SIG-M5 (cell line): ENCODE data around the gene ARHGEF6.
"Not testable (repeated sequence)": the region's sequence is repeated elsewhere in the genome, so short reads cannot be mapped to it uniquely, and the experiment has no call there.

ENCODE experiments used
- DNase-seq: peaks from one replicate; lab custom pipeline; 2025; lab: John Stamatoyannopoulos, UW

Gene ARHGEF6

DNA sequence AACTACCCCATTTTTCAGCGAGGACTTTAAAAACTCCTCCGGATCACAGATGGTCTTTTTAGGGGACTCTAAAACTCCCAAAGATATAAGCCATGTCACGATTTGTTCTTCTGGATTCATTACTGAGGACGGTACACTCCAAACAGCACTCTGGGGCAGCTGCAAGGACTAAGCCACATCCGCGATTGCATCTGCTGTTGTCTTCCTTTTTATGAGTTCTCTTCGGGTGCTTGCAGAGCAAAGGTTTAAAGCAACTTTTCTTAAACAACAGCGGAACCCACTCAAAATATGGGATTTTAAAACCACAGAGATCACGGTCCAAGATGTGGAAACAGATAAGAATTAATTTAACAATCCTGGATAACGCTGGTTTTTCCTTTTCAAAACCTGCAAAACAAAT, at the start of gene ARHGEF6:
Gene ARHGEF6, minus strand, starts transcription at position 170 of the 400 bp plus-strand sequence. Its CDS starts 50 bp downstream, at position 120.
- DNase-seq: peak; percentile 3

- DNase-seq: no peak
Measured at GRCh38 chrX:136829413-136829812, 48.7 kb upstream of the ARHGEF6 start.

DNA sequence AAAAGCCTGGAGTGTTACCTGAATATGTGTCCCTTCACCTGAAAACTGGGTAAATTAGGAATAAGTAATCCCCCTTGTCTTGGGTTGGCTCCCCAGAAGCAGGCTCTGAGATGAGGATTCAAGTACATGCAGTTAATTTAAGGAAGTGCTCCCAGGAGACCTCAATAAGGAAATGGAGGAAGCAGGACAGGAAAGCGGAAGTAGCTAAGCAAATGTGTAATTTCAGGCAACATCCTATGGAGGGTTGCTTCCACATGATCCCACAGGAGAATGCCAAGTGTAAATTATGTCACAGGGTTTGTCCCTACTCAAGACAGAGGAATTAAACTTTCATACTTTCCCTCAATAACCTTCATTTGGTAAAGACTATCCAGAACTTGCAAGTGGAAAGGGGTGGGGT, 48.1 kb upstream of the ARHGEF6 start:
- DNase-seq: no peak

GRCh38 chrX:136827026-136827425, 46.3 kb upstream of the ARHGEF6 start:
- DNase-seq: no peak

DNA sequence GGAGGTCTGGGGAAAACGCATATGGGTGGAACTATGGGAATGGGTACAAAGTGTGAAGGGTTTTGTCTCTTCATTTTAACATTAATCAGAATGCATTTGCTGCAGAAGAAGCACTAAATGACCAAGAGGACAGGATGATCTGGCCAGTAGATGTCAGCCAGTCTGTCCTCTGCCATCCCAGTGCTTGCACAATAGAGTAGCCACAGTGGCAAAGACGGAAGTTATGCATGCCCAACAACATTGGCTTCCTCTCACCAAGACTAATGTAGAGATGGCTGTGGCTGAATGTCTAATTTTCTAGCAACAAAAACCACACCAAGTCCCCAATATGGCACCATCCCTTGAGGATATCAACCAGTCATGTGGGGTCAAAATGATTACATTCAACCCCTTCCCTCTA, 45.0 kb upstream of the ARHGEF6 start:
- DNase-seq: no peak

DNA sequence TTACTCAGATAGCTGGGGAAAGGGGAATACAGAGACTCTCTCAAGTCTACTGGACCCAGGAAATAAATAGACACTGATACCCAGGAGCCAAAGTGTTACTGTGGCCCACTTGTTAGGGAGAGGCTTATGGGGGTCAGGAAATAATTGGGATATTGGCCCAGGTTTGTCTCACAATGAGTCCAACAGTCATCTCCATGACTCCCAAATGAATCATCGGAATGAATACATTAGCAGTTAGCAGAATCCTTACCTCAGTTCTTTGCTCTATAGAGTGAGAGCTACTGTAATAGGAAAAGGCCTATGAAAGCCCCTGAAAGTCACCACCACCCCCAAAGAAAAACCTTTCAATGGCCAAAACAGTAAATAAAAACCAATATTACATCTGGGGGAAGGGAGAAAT, 42.4 kb upstream of the ARHGEF6 start:
- no peak for DNase-seq

- DNase-seq: no peak
Measured at GRCh38 chrX:136822337-136823095, 41.8 kb upstream of the ARHGEF6 start.

DNA sequence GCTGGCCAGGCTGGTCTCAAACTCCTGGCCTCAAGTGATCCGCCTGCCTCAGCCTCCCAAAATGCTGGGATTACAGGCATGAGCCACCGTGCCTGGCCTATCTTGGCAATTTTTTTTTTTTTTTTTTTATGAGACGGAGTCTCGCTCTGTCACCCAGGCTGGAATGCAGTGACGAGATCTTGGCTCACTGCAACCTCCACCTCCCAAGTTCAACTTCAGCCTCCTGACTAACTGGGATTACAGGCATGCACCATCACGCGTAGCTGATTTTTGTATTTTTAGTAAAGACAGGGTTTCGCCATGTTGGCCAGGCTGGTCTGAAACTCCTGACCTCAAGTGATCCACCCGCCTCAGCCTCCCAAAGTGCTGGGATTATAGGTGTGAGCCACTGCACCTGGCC, 39.0 kb upstream of the ARHGEF6 start:
- not testable (repeated sequence) for DNase-seq

DNA sequence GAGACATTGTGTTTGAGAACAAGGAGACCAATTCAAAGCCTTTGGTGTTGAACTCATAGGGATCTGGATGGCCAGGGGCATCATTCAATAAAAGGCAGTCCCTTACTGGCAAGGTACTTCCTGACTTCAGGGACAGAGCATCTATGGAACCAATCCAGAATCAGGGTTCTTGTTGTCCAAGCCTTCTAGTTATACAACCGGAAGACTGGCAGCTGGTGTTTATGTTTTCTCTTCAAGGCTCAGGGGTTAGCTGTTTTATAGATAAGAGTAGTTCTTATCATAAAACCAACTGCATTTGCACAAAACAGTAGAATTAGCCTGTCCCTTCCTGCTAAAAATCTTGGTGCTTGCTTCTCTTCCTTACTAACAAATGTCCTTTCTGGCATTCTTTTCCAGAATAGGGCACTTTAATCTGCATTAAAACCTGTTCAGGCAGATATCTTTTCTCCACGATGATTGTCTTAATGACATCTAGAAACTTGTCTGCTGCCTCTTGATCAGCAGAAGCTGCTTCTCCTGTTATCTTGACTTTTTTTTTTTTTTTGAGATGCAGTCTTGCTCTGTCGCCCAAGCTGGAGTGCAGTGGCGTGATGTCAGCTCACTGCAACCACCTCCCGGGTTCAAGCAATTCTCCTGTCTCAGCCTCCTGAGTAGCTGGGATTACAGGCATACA, 38.4 kb upstream of the ARHGEF6 start:
- no peak for DNase-seq

DNA sequence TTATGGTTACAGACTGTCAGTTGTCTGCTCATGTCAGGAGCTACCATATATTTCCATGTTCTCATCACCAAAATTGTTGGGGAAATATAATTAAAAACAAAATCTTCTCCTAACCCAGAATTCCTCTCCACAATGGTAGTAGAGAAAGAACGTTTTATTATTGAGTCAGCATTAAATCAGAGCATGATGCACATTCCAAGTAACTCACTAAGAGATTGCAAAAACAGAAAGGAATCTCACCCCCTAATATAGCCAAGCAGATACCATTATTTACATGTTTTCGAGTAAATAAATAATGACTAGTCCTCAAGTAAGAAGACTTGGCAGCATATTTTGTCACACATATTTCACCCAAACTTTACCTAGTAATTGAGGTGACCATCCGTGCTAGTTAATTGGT, 36.2 kb upstream of the ARHGEF6 start:
- no peak for DNase-seq

GRCh38 chrX:136814847-136815750, 34.4 kb upstream of the ARHGEF6 start:
- DNase-seq: no peak

DNA sequence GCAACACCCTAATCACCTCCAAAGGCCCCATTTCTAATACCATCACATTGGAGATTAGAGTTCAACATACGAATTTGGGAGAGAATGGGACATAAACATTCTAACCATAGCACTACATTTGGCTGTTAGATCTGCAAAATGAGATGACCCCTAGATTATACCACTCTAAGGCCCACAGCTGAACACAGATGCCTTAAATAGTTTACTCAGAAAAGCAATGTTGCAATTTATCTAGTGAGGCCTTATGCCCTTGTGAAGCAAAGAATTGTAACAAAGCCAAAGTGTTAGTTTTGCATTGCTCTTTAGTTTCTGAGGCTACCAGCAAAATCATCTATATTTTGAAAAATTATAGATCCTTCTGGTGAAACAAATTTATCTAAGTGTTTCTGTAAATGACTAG, 31.6 kb upstream of the ARHGEF6 start:
- no peak for DNase-seq

DNA sequence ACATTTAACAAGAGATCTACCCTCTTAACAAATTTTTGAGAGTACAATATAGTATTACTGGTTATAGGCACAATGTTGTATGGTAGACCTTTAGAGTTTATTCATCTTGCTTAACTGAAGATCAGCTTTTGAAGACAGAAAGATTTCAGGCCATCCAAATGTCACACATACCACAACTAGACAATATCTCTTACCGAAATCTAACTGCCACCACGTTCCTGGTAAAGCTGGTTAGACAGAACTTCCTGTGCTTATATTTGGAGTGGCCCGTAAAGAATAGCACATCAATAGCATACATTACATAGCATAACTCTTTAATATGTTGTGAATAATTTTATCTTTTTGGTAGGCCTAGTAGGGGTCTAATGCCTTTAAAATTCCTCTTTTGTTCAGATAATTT, 29.8 kb upstream of the ARHGEF6 start:
- DNase-seq: no peak

DNA sequence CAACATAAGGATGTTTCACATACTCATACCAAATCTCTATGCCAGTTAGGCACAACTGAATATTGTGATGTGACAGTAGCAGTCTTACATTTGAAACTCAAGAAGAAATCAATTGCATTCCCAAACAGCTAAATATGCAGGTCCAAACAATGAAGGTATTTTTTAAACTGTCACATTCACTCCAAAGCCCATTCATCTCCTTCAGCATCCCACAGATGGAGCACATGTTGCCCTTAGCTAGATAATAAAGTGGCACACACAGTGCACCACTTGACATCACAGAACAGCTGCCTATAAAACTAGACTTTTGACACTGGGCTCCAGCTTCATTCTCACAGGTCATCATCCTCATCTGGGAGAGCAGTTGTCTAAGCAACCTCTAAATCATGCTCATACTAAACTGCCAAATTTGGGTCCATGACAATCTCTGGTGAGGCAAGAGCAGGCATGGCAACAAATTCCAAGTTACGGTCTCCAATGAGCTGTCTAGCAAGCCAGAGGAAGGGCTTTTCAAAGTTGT, 26.2 kb upstream of the ARHGEF6 start:
- no peak for DNase-seq

DNA sequence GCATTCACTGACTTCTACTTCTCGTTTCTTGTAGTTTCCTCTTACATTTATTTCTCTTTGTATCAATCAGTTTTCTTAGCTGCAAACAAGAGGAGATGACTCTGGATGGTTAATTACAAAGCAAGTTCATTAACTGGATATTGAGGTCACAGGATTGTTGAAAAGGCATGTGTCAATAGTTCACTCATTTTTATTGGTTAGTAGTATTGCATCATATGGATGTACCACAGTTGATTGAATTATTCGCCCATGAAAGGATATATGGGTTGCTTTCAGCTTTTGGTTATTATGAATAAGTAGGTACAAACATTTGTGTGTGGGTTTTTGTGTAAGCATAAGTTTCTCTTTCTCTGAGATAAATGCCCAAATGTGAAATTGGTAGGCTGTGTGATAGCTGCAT, 21.8 kb upstream of the ARHGEF6 start:
- DNase-seq: no peak

DNA sequence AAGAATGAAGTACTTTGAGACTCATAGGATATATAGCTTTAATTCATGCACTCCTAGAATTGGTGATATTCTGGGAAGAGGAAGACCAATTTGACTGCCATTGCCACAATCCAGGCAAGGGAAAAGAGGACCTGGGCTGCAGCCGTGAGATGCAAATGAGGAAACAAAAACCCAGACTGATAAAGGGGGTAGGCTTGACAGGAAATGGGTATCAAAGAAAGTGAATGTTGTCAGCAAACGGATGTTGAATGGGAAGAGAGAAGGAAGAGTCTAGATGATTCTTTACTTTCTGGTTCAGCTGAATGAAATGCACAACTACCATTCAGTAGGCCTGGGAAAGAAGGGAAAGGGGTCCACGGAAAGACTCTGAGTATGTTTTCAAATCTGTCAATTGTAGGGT, 17.1 kb upstream of the ARHGEF6 start:
- DNase-seq: no peak

- not testable (repeated sequence) for DNase-seq
Measured at GRCh38 chrX:136795132-136795531, 14.4 kb upstream of the ARHGEF6 start.

DNA sequence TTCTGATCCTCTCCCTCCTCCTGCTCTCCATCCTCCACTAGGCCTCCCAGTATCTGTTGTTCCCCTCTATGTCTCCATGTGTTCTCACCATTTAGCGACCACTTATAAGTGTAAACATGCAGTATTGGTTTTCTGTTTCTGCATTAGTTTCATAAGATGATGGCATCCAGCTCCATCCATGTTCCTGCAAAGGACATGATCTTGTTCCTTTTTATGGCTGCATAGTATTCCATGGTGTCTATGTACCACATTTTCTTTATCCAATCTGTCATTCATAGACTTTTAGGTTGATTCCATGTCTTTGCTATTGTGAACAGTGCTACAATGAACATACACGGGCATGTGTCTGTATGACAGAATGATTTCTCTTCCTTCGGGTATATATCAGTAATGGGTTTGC, 13.9 kb upstream of the ARHGEF6 start:
- not testable (repeated sequence) for DNase-seq

- no peak for DNase-seq
Measured at GRCh38 chrX:136794080-136794479, 13.3 kb upstream of the ARHGEF6 start.

GRCh38 chrX:136789856-136790255, 9.1 kb upstream of the ARHGEF6 start:
- no peak for DNase-seq

DNA sequence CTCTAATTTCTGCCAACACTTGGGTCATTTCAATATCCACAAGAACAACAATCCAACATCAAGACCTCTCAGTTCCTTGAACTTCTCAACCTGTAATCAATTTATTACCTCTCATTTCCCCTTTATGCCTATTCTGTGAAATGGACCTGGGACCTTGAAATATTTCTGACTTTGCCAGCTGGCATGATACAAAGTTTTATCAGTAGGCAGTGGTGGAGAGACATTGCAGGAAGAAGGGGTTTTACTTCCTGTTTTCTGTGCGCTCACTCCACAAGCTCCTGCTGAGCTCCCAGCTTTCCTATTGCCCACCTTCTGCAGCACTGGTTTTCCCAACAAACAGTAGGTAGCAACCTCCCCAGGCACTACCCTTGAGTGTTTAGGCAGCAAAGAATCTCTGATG, 3.5 kb upstream of the ARHGEF6 start:
- DNase-seq: no peak

GRCh38 chrX:136783159-136783558, 2.4 kb upstream of the ARHGEF6 start:
- DNase-seq: no peak
